SU-DHL-6 (cell line): Measurements from ENCODE around the gene SARDH.

Source experiments
- H2AFZ ChIP-seq: fragments of 200-600 bp; sonication (generic); 2 replicates; pipeline ENCODE4 v1.6.1; 2014; ENCODE audit warnings: low read depth, mild to moderate bottlenecking, moderate library complexity, mixed read lengths, antibody characterized with exemption, low read length; ENCODE audit not compliant: severe bottlenecking
- H3F3A ChIP-seq: fragments of 200-600 bp; shearing (Covaris generic); 2 replicates; pipeline ENCODE4 v1.6.0; 2016; ENCODE audit warnings: antibody characterized with exemption, mild to moderate bottlenecking; ENCODE audit not compliant: insufficient read depth
- H3K27ac ChIP-seq: fragments of 200-600 bp; sonication (generic); 2 replicates; pipeline ENCODE4 v1.5.1; 2016; ENCODE audit warnings: low read depth, mild to moderate bottlenecking, low read length, moderate library complexity, mixed read lengths
- H3K27me3 ChIP-seq: fragments of 200-600 bp; sonication (generic), shearing (Covaris generic); 2 replicates; pipeline ENCODE4 v1.6.0; 2014; ENCODE audit warnings: mild to moderate bottlenecking, low read length
- H3K36me3 ChIP-seq: fragments of 200-600 bp; sonication (generic); 2 replicates; pipeline ENCODE4 v1.6.1; 2014; ENCODE audit warnings: mild to moderate bottlenecking, low read length, mixed read lengths
- H3K4me2 ChIP-seq: fragments of 300-600, 200-600 bp; shearing (Covaris generic), sonication (generic); 2 replicates; pipeline ENCODE4 v1.6.0; 2014; ENCODE audit warnings: low read length, low read depth, mild to moderate bottlenecking; ENCODE audit not compliant: poor library complexity, severe bottlenecking
- H3K4me3 ChIP-seq: fragments of 200-600 bp; sonication (generic); 2 replicates; pipeline ENCODE4 v1.5.1; 2014; ENCODE audit warnings: antibody characterized with exemption, low read length, mild to moderate bottlenecking, mixed read lengths; ENCODE audit not compliant: insufficient read depth, poor library complexity, severe bottlenecking
- H3K79me2 ChIP-seq: fragments of 200-600 bp; sonication (generic); 2 replicates; pipeline ENCODE4 v1.6.1; 2014; ENCODE audit warnings: mild to moderate bottlenecking, low read length, moderate library complexity; ENCODE audit not compliant: insufficient read depth
- H3K9ac ChIP-seq: fragments of 200-600 bp; sonication (generic); 2 replicates; pipeline ENCODE4 v1.7.0; 2014; ENCODE audit warnings: mild to moderate bottlenecking, low read length
- H3K9me2 ChIP-seq: fragments of 200-600 bp; sonication (generic); replicated peaks from 2 replicates; pipeline ENCODE4 v1.6.1; 2014; ENCODE audit warnings: low read length; ENCODE audit not compliant: insufficient read depth
- H3K9me3 ChIP-seq: fragments of 200-600 bp; sonication (generic); 2 replicates; pipeline ENCODE4 v1.6.1; 2014; ENCODE audit warnings: low read length, mixed read lengths; ENCODE audit not compliant: insufficient read depth
- H4K20me1 ChIP-seq: fragments of 200-600 bp; sonication (generic); 2 replicates; pipeline ENCODE4 v1.6.1; 2014; ENCODE audit warnings: low read depth, mild to moderate bottlenecking, antibody characterized with exemption, low read length, moderate library complexity, mixed read lengths
- EZH2phosphoT487 ChIP-seq: fragments of 200-600 bp; sonication (generic), shearing (Covaris generic); conservative IDR thresholded peaks from 2 replicates; pipeline ENCODE4 v1.6.1; 2018; ENCODE audit warnings: mild to moderate bottlenecking, antibody characterized with exemption, low read length, moderate library complexity, mixed read lengths
- TF ChIP-seq, protein P1 (sequence below): fragments of 200-600 bp; sonication (generic); IDR thresholded peaks from one replicate; pipeline ENCODE4 v1.5.1; 2017; ENCODE audit warnings: antibody characterized with exemption, mild to moderate bottlenecking, low read length, moderate library complexity; ENCODE audit not compliant: insufficient read depth, poor library complexity, severe bottlenecking

Gene SARDH

DNA sequence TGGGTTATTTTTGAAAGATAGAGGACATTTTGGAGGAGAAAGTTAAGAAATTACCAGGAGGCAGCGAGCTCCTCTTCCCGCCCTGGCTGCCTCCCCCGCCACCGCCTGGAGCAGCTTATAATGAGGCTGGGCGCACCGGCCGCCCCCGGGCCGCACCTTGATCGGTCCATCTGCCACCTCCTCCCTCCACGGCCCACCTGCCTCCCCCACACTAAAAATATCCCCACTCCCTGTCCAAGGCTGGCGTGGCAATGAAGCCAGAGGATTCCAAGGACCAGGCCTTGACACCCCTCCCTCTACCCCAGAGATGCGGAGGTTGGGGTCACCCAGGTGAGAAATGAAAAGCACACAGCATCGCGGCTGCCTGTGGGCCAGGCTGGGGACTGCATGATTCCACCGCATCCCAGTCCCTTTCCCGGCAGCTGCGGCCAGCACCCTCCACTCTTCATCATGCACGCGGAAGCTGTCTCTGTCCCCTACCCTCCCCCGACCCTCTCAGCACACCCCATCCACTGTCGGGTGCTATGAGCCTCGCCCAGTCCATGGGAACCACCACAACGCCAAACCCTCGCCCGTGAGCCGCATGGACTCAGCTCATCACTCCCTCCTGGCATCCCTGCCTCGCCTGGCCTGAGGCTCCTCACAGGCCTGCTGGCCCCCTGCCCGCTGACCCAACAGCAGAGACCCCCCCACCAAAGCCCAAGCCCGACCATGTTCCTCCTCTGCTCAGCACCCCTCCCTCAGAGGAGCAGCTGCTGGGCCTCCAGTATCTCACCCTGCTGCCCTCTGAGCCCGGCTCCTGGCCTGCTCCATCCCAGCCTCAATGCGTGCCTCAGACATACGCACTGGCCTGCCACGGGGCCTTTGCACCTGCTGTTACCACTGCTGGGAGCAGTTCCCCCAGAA, 50.0 kb downstream of the SARDH start:
- Histone ChIP-seq H3K9me2 (no peaks in the 10 kb centered on the region), H3K4me3 (no peak overlapping the region), H2AFZ (no peak overlapping the region), H3K9me3 (no peaks in the 10 kb centered on the region), H3K9ac (no peak overlapping the region), H3F3A (no peaks in the 10 kb centered on the region), H3K4me2 (no peak overlapping the region), H3K27ac (no peak overlapping the region), H3K79me2 (no peaks in the 10 kb centered on the region), H3K27me3 (no peaks in the 10 kb centered on the region), H3K36me3 (no peaks in the 10 kb centered on the region), H4K20me1 (no peaks in the 10 kb centered on the region)
- no peak for TF ChIP-seq EZH2phosphoT487
- TF ChIP-seq, protein P1, sequence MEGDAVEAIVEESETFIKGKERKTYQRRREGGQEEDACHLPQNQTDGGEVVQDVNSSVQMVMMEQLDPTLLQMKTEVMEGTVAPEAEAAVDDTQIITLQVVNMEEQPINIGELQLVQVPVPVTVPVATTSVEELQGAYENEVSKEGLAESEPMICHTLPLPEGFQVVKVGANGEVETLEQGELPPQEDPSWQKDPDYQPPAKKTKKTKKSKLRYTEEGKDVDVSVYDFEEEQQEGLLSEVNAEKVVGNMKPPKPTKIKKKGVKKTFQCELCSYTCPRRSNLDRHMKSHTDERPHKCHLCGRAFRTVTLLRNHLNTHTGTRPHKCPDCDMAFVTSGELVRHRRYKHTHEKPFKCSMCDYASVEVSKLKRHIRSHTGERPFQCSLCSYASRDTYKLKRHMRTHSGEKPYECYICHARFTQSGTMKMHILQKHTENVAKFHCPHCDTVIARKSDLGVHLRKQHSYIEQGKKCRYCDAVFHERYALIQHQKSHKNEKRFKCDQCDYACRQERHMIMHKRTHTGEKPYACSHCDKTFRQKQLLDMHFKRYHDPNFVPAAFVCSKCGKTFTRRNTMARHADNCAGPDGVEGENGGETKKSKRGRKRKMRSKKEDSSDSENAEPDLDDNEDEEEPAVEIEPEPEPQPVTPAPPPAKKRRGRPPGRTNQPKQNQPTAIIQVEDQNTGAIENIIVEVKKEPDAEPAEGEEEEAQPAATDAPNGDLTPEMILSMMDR, result no peak

DNA sequence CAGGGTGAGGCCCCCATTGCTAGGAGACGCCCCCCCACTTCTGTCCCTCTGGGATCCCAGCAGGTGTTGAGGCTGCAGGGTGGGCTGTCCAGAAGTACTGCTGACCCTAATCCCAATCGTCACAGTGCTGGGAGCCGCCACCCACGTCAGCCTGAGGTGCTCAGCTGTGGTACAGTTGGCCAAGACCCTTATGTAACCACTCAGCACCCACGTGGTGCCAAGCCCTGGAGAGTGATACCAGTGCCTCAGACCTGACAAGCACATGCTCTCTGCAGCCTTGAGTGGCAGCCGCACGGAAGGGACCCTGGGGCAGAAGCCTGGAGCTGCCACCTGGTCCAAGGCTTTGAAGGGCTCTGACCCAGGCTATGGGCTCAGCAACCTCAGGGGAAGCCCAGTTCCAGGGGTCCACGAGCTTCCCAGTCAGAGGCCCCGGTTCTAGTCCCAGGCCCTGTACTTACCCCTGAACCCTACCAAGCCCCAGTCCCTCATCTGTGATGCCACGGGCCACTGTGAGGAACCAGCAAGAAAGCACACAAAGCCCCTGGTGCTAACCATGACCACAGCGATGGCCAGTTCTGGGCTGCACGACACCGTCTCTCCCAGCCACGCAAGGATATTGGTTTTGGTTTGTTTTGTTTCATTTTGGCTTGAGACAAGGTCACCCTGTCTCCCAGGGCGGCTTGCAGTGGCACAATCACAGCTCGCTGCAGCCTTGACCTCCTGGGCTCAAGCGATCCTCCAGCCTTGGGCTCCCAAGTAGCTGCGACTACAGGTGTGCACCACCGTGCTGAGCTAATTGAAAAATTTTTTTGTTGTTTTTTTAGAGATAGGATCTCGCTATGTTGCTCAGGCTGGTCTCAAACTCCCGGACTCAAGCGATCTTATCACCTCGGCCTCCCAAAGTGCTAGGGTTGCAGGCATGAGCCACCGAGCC, 51.2 kb downstream of the SARDH start:
- Histone ChIP-seq H3K27ac (no peak overlapping the region), H3K36me3 (no peaks in the 10 kb centered on the region), H3K27me3 (no peaks in the 10 kb centered on the region), H3K9me2 (no peaks in the 10 kb centered on the region), H2AFZ (no peak overlapping the region), H3K4me3 (no peak overlapping the region), H3K79me2 (no peaks in the 10 kb centered on the region), H3K4me2 (no peak overlapping the region), H4K20me1 (no peaks in the 10 kb centered on the region), H3K9ac (no peak overlapping the region), H3K9me3 (no peaks in the 10 kb centered on the region), H3F3A (no peaks in the 10 kb centered on the region)
- TF ChIP-seq, protein P1, result no peak
- no peak for TF ChIP-seq EZH2phosphoT487

DNA sequence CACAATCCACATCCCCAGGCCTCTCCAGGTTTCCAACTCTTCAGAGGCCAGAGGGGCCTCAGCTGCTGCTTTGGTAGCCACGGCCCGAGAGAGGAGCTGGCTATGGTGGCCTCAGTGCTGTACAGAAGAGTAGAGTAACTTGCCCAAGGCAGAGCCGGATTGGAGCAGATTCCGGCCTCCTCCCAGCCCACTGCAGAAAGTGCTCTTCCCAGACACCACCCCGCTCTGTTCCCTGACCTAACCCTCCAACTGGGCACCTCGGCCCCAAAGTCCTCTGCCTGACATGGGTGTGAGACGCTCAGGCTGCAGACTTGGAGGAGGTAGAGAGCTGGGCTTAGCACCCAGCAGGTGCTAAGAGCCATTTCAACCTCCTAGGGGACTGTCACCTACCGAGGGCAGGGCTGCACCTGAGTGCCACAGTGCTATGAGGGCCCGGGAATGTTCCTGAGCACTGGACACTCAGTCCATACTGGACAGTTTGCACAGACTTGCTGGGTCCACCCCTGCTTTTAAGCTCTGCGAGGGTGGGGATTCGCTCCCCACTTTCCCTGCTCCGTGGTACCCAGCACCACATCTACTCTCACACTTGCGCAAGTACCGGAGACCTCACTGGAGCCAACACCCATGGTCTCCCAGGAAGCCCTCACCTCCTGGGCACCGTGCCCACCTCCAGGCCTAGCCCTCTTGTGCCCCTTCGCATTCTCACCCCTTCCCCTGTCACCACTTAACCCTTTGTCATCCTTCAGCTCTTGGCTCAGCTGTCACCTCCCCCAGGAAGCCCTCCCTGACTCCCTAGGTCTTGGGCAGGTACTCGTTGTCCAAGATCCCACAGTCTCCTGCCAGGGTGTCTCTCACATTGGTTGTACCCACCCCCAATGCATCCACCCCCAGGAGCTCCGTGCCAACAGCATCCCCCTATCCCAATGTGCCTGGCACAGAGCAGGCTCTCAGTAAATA, 52.2 kb downstream of the SARDH start:
- H3K27ac ChIP-seq, result no peak overlapping the region
- H3K4me3 ChIP-seq, result no peak overlapping the region

More for the DNA sequence above, 52.2 kb downstream of the SARDH start:
- Histone ChIP-seq H3K4me2 (no peak overlapping the region), H3K9me2 (no peaks in the 10 kb centered on the region), H3K9me3 (no peaks in the 10 kb centered on the region), H3K36me3 (no peaks in the 10 kb centered on the region), H2AFZ (no peak overlapping the region), H3K79me2 (no peaks in the 10 kb centered on the region), H4K20me1 (no peaks in the 10 kb centered on the region), H3K9ac (no peak overlapping the region), H3K27me3 (no peaks in the 10 kb centered on the region), H3F3A (no peaks in the 10 kb centered on the region)
- TF ChIP-seq EZH2phosphoT487, result no peak
- TF ChIP-seq, protein P1, result no peak
